ENCODE results near the gene SYNRG.

- no peak for TF ChIP-seq CTCF (IDR thresholded peaks at IDR 0.05; ENCODE audit: low read length)
- TF ChIP-seq EZH2 (IDR thresholded peaks at IDR 0.05; ENCODE audit: borderline replicate concordance, low read length) = no peak
Measured at GRCh38 chr17:37490638-37491614, 118.3 kb downstream of the SYNRG start.

All from OCI-LY1 (cell line).